Measurements from ENCODE around the gene DCTN3.
"Not testable (repeated sequence)": the region's sequence is repeated elsewhere in the genome, so short reads cannot be mapped to it uniquely, and the experiment has no call there.

DCTN3 gene

DNA sequence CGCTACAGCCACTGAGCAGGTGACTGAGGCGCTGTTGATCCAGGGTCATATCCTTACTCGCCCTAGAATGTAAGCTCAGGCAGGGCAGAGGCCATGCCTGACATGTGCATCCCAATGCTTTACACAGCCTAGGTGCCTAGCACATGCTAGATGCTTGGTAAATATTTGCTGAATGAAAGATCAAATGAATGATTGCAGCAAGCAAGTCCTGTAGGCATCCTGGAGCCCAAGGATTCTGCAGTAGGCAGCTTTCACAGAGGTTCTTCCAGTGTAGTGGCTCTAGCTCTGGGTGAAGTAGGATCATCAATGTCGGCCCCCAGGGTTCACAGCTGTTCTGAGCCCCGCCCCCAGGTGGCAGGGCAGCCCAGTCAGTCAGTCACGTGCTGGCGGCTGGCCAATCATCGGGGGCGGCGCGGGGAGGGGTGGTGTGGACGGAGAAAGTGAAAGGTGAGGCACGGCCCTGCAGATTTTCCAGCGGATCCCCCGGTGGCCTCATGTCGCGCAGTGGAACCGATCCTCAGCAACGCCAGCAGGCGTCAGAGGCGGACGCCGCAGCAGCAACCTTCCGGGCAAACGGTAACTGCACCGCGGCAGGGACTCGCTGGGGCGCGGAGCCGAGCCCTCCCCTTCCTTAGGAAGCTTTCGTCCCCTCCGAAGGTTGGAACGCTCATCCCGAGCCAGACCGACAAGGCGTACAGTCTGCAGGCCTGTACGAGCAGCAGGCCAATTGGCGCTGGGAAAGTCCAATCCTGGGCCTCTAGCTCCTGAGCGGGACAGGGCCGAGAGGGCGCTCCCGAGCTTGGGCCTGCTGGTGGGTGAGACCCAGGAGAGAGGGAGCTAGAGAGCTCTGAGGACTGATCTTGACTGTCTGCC is 26.2 kb upstream of the DCTN3 start, which contains the start of gene GALT:
GALT (plus strand) TSS at position 465 of the 873 bp plus-strand sequence; CDS start at position 495, 30 bp downstream.
- Histone ChIP-seq H3K4me3 (ENCODE audit: extremely low read depth, insufficient read depth, low read length, poor library complexity, severe bottlenecking) (peak within 1 kb of the TSS; percentile 73), H3K4me1 (ENCODE audit: control insufficient read depth, insufficient read depth, low read length, poor library complexity, severe bottlenecking) (peaks cover 6% of the 10 kb centered on the region), H3K9me3 (ENCODE audit: control insufficient read depth, low read length) (no peaks in the 10 kb centered on the region), H3K36me3 (ENCODE audit: control insufficient read depth, insufficient read depth, low read length) (peaks cover 22% of the 10 kb centered on the region), H3K27ac (ENCODE audit: low read depth, low read length, severe bottlenecking) (peak within 1 kb of the TSS; percentile 83)
- 6 to 8% methylated on average over 37 to 41 of the region's 43 CpGs for WGBS, 2 experiments (ENCODE audit: insufficient coverage in 2 of 2)

DNA sequence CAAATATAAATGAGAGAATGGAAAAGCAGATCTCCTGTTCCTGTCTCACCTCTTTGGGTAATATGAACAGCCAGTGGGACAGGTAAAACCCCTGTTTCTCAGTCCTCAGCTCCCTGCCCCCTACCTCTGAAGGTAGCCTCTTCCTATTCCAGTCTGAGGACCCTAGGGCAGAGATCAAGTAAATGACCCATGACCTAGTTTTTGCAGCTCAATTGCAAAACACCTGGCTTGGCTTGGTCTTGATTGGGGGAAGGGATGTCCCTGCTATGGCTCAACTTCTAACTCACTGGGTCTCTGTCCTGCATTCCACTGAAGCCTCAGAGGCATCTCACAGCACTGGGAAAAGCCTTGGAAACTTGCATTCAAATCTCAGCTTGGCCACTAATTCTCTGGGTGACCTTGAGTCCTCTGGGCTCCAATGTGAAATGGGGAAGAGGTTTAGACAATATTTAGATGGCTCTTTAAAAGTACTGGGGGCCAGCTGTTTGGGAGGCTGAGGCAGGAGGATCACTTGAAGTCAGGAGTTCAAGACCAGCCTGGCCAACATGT is 24.5 kb upstream of the DCTN3 start:
- H3K4me3 ChIP-seq (ENCODE audit: extremely low read depth, insufficient read depth, low read length, poor library complexity, severe bottlenecking) = no peak overlapping the region
- H3K4me1 ChIP-seq (ENCODE audit: control insufficient read depth, insufficient read depth, low read length, poor library complexity, severe bottlenecking) = peaks cover 6% of the 10 kb centered on the region
- no peak overlapping the region for H3K27ac ChIP-seq (ENCODE audit: low read depth, low read length, severe bottlenecking)

DNA sequence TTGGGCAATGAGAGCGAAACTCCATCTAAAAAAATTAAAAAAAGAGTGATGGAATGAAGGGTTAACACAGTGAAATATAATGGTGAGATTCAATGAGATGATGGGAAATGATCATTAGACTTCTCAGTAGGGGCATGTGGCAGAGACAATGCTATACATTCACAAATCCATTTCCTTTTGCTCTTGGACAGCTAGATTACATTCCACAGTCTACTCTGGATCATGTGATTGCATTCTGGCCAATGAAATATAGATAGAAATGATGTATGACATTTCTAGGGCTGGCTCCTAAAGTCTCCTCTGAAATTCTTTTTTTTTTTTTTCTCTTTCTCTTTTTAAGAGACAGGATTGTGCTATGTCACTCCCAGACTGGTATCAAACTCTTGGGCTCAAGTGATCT is 22.4 kb upstream of the DCTN3 start:
- no peaks in the 10 kb centered on the region for H3K36me3 ChIP-seq (ENCODE audit: control insufficient read depth, insufficient read depth, low read length)
- WGBS, 2 experiments (ENCODE audit: insufficient coverage in 2 of 2) = 100% methylated on average over 1 of the region's 1 CpG; no CpG with 5 or more reads in 1 of the 2 experiments
- no peak overlapping the region for H3K4me3 ChIP-seq (ENCODE audit: extremely low read depth, insufficient read depth, low read length, poor library complexity, severe bottlenecking)
- H3K4me1 ChIP-seq (ENCODE audit: control insufficient read depth, insufficient read depth, low read length, poor library complexity, severe bottlenecking) = peaks cover 10% of the 10 kb centered on the region
- no peak overlapping the region for H3K27ac ChIP-seq (ENCODE audit: low read depth, low read length, severe bottlenecking)
- H3K9me3 ChIP-seq (ENCODE audit: control insufficient read depth, low read length) = no peaks in the 10 kb centered on the region

More for the DNA sequence above, 24.5 kb upstream of the DCTN3 start:
- Histone ChIP-seq H3K36me3 (ENCODE audit: control insufficient read depth, insufficient read depth, low read length) (peaks cover 17% of the 10 kb centered on the region), H3K9me3 (ENCODE audit: control insufficient read depth, low read length) (no peaks in the 10 kb centered on the region)

DNA sequence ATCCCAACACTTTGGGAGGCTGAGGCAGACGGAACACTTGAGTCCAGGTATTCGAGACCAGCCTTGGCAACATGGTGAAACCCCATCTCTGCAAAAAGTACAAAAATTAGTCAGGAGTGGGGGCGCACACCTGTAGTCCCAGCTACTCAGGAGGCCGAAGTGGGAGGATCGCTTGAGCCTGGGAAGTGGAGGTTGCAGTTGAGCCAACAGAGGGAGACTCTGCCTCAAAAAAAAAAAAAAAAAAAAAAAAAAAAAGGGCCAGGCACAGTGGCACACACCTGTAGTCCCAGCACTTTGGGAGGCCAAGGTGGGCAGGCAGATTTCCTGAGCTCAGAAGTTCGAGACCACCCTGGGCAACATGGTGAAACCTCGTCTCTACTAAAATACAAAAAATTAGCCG is 19.0 kb upstream of the DCTN3 start:
- H3K4me3 ChIP-seq (ENCODE audit: extremely low read depth, insufficient read depth, low read length, poor library complexity, severe bottlenecking) = not testable (repeated sequence)
- 89 to 95% methylated on average over 5 to 6 of the region's 8 CpGs for WGBS, 2 experiments (ENCODE audit: insufficient coverage in 2 of 2)

DNA sequence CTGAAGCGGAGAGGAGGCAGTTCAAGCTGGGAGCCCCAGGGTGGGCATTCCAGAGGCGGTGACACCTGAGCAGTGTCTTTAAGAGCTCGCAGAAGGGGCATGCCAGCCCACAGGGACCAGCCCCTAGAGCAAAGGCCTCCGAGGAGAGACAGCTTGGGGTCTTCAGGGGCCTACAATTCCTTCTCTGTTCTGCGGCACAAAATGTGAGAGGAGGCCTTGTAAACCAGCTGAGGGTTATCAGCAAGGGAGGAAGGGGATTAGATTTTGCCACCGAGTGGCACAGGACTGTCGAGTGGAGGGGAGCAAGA is 17.8 kb upstream of the DCTN3 start:
- WGBS, 2 experiments (ENCODE audit: insufficient coverage in 2 of 2) = 36 to 37% methylated on average over 7 of the region's 7 CpGs

More for the DNA sequence above, 19.0 kb upstream of the DCTN3 start:
- not testable (repeated sequence) for H3K4me1 ChIP-seq (ENCODE audit: control insufficient read depth, insufficient read depth, low read length, poor library complexity, severe bottlenecking); H3K36me3 ChIP-seq (ENCODE audit: control insufficient read depth, insufficient read depth, low read length); H3K27ac ChIP-seq (ENCODE audit: low read depth, low read length, severe bottlenecking); H3K9me3 ChIP-seq (ENCODE audit: control insufficient read depth, low read length)

DNA sequence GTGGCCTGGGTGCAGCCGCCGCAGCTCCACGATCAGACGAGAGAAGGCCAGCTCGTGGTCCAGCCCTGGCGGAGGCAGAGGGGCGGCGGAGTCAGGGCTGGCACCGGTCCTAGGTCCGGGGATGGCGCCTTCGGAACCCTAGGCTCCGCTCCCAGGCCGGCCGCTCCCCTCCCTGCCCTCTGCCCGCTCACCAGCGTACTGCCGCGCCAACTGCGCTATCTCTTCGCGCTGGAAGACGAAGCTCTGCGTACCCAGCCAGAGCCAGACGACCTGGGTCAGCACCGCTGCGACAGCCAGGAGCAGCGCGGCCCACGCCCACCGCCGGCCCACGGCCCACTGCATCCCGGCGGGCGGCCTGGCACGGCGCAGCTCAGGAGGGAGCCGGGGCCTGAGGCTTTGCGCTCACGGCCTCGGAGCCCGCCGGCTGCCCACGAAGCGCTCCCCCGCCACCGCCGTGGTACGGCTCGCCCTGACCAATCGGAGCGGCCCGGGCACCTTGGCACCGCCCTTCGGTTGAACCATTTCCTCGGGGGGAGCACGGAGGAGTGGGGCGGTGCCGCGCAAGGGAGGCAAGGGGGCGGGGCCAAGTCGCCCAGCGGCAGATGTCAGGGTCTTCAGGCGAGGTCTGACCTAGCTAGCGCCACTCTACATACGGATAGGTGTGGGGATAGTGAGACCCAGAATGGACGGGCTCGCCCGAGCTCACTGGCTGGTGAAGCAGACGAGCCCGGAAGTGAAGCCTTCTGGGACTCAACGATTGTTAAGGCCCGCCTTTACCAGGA is 17.3 kb upstream of the DCTN3 start, which contains the start of gene SIGMAR1:
SIGMAR1 (minus strand) TSS at position 432 of the 782 bp plus-strand sequence; CDS start at position 342, 90 bp downstream.
- Histone ChIP-seq H3K9me3 (ENCODE audit: control insufficient read depth, low read length) (no peaks in the 10 kb centered on the region), H3K4me1 (ENCODE audit: control insufficient read depth, insufficient read depth, low read length, poor library complexity, severe bottlenecking) (peaks cover 9% of the 10 kb centered on the region)

More for the DNA sequence above, 17.8 kb upstream of the DCTN3 start:
- H3K27ac ChIP-seq (ENCODE audit: low read depth, low read length, severe bottlenecking) = no peak overlapping the region
- peak overlapping the region; percentile 61 for H3K4me3 ChIP-seq (ENCODE audit: extremely low read depth, insufficient read depth, low read length, poor library complexity, severe bottlenecking)
- H3K4me1 ChIP-seq (ENCODE audit: control insufficient read depth, insufficient read depth, low read length, poor library complexity, severe bottlenecking) = peaks cover 9% of the 10 kb centered on the region
- no peaks in the 10 kb centered on the region for H3K9me3 ChIP-seq (ENCODE audit: control insufficient read depth, low read length)
- H3K36me3 ChIP-seq (ENCODE audit: control insufficient read depth, insufficient read depth, low read length) = no peaks in the 10 kb centered on the region

DNA sequence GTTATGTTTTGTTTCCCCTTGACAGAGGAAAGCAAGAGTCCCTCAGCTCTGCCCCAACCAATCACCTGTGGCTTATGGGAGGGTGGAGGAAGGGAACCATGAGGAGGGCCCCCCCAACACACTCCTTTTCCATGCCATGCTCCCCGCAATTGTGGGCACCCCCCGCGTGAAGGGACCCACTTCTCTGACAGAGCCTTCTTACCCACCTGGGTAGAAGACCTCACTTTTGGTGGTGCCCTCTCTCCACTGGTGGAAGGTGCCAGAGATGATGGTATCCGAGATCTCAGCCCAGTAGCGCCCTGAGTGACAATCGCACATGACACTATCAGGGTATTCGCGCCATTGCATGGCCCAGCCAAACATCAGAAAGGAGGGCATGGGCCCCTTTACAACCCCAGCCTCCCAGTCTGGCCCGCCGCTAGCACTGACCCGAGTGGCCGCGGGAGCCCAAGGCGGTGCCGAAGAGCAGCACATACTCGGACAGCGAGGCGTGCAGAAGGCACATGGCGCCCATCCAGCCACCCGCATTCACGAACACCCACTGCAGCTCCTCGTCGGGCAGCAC is 16.6 kb upstream of the DCTN3 start:
- Histone ChIP-seq H3K4me3 (ENCODE audit: extremely low read depth, insufficient read depth, low read length, poor library complexity, severe bottlenecking) (peak overlapping the region; percentile 61), H3K27ac (ENCODE audit: low read depth, low read length, severe bottlenecking) (no peak overlapping the region), H3K4me1 (ENCODE audit: control insufficient read depth, insufficient read depth, low read length, poor library complexity, severe bottlenecking) (peaks cover 9% of the 10 kb centered on the region), H3K36me3 (ENCODE audit: control insufficient read depth, insufficient read depth, low read length) (no peaks in the 10 kb centered on the region), H3K9me3 (ENCODE audit: control insufficient read depth, low read length) (no peaks in the 10 kb centered on the region)
- WGBS, 2 experiments (ENCODE audit: insufficient coverage in 2 of 2) = 17 to 21% methylated on average over 20 of the region's 23 CpGs

More for the DNA sequence above, 17.3 kb upstream of the DCTN3 start, which contains the start of gene SIGMAR1:
- H3K27ac ChIP-seq (ENCODE audit: low read depth, low read length, severe bottlenecking) = no peak within 1 kb of the TSS
- WGBS, 2 experiments (ENCODE audit: insufficient coverage in 2 of 2) = 2 to 3% methylated on average over 60 of the region's 74 CpGs
- H3K4me3 ChIP-seq (ENCODE audit: extremely low read depth, insufficient read depth, low read length, poor library complexity, severe bottlenecking) = peak within 1 kb of the TSS; percentile 61
- H3K36me3 ChIP-seq (ENCODE audit: control insufficient read depth, insufficient read depth, low read length) = no peaks in the 10 kb centered on the region

DNA sequence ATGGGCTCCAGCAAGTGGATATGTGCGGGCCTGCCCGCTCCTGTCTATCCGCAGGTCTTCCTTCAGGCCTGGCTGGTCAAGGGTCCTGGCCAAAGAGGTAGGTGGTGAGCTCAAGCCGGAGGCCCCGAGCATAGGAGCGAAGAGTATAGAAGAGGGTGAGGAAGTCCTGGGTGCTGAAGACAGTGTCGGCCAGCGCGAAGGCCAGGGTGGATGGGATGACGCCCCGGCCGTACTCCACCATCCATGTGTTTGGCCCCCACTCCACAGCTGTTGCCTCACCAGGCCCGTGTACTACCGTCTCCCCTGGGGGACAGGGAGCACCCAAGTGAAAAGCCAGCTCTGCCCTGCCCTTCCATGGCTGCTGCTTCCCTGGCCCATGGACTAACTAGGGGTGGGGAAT is 15.3 kb upstream of the DCTN3 start:
- peaks cover 9% of the 10 kb centered on the region for H3K4me1 ChIP-seq (ENCODE audit: control insufficient read depth, insufficient read depth, low read length, poor library complexity, severe bottlenecking)
- no peaks in the 10 kb centered on the region for H3K9me3 ChIP-seq (ENCODE audit: control insufficient read depth, low read length)
- no peak overlapping the region for H3K27ac ChIP-seq (ENCODE audit: low read depth, low read length, severe bottlenecking)
- no peak overlapping the region for H3K4me3 ChIP-seq (ENCODE audit: extremely low read depth, insufficient read depth, low read length, poor library complexity, severe bottlenecking)
- no peaks in the 10 kb centered on the region for H3K36me3 ChIP-seq (ENCODE audit: control insufficient read depth, insufficient read depth, low read length)
- 96 to 98% methylated on average over 8 to 13 of the region's 14 CpGs for WGBS, 2 experiments (ENCODE audit: insufficient coverage in 2 of 2)

DNA sequence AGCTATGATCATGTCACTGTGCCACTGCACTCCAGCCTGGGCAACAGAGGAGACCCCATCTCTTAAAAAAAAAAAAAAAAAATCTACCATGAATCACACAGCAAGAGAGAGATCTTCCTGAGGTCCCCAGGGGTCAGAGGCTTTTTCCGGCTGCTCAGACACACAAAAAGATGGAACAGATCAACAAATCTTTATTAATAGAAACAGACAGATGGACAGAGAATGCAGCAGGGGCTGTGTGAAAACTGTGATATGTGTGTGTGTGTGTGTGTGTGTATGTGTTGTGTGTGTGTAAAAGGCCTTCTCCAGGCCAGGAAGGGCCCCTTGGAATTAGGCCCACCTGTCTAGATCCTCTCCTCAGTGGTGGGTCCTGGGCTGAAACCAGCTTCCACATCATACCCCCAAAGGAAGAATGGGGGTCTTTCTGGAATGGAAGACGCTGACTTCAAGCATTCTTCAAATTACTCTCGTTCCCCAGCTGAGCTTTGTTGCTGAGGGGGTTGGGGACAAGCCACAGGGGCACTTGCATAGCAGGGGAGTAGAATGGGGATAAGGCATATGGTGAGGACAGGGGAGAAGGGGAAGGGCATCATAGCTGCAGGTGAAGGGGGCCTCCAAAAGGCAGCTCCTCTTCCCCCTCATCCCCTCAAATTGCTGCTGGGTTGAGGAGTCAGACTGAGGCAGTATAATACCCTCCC is 14.4 kb upstream of the DCTN3 start:
- no peak overlapping the region for H3K27ac ChIP-seq (ENCODE audit: low read depth, low read length, severe bottlenecking)
- WGBS, 2 experiments (ENCODE audit: insufficient coverage in 2 of 2) = 60% methylated on average over 1 of the region's 3 CpGs; no CpG with 5 or more reads in 1 of the 2 experiments

More for the DNA sequence above, 14.4 kb upstream of the DCTN3 start:
- Histone ChIP-seq H3K4me3 (ENCODE audit: extremely low read depth, insufficient read depth, low read length, poor library complexity, severe bottlenecking) (no peak overlapping the region), H3K4me1 (ENCODE audit: control insufficient read depth, insufficient read depth, low read length, poor library complexity, severe bottlenecking) (peaks cover 9% of the 10 kb centered on the region), H3K36me3 (ENCODE audit: control insufficient read depth, insufficient read depth, low read length) (no peaks in the 10 kb centered on the region), H3K9me3 (ENCODE audit: control insufficient read depth, low read length) (no peaks in the 10 kb centered on the region)
